GM19043 (cell line): ENCODE results near the gene ASTN2.

Experiments used
- ATAC-seq: cut with Tn5 transposase; IDR thresholded peaks from one replicate; pipeline ENCODE4 v1.9.1; 2021; ENCODE audit warnings: low read depth; ENCODE audit not compliant: unreplicated experiment

The ASTN2 gene

DNA sequence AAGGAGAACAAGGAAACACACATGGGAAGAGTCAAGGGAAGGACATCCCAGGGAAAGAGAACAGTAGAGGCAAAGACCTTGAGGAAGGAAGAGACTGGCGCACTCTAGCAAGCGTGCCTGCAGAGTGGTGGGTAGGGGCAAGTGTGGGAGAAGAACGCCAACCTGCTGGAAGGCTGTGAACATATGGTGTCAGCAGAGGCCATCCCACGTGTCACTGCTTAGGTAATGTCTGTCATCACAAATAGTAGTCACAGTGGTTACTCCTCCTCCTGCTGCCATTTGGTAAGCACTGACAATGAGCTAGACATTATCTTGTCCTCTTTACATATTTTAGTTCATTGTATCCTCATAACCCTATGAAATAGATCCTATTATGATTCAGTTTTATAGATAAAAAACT is 934.2 kb downstream of the ASTN2 start:
- no peak for ATAC-seq

DNA sequence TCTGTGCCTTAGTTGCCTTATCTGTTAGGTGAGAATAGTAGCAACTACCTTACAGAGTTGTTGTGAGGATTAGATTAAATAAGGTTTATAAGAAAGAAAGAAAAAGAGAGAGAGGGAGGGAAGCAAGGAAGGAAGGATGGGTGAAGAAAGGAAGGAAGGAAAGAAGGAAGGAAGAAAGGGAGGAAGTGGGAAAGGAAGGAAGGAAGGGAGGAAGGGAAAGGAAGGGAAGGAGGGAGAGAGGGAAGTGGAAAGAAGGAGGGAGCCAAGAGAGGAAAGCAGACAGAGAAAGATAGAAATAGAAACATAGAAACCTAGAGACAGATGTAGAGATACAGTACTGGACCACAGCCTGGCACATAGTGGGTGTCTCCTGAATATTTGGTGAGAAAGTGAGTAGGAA is 934.9 kb downstream of the ASTN2 start:
- no peak for ATAC-seq

DNA sequence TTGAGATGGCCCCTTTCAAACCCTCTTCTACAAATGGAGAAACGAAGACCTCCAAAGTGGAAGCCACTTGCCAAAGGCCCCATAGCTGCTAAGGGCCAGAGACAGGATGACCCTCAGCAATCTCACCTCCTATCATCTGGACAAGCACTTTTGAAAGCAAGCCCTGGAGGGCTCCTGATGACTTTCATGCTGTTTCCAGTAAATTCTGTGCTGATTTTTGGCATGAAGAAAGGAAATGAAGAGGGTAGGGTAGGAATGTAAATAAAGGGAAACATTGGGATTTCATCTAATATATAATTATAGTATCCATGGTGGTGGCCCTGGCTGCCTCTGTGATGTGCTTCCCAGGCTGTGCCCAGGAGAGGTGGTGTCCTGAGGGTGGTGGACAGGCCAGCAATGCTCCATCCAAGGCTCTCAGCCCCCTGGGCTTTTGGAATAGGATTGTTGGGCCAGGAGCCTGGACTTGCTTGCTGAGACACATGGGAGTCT is 935.8 kb downstream of the ASTN2 start:
- ATAC-seq, result no peak

- no peak for ATAC-seq
These were observed 937.2 kb downstream of the ASTN2 start for GRCh38 chr9:116477584-116478141.

DNA sequence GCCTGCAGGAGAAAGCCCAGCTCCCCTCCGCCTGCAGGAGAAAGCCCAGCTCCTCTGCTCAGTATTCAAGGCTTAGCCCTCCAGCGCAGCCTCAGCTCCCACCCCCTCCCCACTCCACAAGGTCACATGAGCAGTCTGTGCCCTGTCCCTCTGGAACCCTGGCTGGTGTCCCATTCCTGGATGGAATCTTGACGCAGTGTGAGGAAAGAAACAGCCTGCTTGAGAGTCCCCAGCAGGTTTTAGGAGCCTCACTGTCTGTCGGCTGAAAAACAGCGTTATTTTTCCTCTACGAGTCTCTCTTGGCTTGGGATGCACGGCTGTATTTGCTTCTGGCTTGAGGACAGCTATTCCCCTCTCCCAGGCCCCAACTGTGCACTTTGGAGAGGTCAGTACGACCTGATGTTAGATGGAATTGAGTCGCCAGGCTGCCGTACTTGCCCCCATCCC is 937.9 kb downstream of the ASTN2 start:
- ATAC-seq, result no peak

GRCh38 chr9:116476002-116476401 is 938.9 kb downstream of the ASTN2 start:
- ATAC-seq, result no peak

DNA sequence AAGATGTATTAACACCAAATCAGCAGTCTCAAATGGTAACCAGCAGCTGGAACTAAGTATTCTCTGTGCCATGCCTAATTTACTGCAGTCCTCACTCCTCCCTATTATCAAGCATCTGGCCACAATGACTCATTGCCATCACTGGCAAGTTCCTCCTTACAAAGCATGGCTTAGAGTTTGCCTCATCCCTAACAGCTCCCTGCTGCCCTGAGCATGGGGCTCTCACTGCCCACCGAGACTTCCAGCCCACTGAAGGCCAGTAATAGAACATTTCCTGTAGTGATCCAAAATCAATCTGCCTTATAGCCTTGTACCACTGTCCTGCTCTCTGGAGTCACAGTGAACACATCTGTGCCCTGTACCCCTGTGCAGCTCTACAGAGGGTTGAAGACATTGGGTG is 939.7 kb downstream of the ASTN2 start:
- ATAC-seq, result no peak

DNA sequence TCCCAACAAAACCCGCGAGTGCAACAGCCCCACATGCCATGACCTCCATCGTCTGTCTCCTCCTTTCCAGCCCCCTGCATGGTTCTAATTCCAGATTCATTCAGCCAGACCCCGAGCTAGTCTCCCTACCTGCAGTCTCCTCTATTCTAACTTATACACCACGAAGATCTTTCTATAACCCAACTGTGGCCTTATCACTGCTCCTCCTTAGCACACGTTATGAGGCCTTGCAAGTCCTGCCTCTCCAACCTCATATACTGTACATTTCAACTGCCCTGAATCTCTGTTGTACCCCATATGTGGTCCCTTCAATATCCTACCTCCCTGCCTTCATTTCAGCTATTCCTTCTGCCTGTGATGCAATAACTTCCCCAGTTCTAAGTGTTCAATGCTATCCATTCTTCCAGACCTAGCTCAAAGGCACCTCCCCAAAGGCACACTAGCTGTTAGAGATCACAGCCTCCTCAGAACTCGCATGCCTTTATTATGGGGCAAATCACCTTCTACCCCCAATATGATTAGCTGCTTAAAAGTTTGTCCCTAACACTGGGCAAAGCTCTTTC is 942.8 kb downstream of the ASTN2 start:
- ATAC-seq, result no peak

GRCh38 chr9:116471093-116471906 is 943.6 kb downstream of the ASTN2 start:
- no peak for ATAC-seq

DNA sequence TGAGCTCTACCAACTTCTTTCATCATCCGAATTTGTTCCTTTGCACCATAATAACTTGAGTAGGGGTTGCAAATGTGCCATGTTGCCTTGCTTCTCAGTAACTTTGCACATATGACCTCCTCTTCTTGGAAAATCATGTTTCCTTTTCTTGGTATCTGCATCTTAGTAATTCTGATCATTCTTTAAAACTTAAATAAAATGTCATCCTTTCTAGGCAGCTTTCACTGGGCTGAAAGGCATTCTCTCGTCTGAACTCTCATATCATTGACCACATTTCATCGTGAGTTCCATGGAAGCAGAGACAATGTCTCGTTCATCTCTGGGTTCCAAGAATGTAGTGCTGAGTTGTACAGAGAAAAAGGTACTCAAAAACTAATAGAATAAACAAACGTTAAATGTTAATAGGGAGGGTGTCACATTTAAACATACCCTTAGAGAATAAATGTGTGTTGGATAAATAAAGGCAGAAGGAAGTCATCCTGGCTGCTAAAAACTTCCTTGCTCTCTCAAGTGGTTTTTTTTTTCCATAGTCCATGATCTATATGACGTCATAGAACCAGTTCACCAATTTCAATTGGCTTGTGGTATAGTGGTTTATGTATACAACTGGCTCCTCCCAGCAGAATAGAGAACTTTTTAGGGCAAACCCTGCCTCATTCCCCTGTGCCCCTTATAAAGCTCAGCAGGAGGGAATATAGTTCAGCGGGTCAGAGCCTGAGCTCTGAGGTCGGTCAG is 945.9 kb downstream of the ASTN2 start:
- no peak for ATAC-seq

- ATAC-seq, result no peak
These were observed 946.5 kb downstream of the ASTN2 start for GRCh38 chr9:116468369-116468768.

DNA sequence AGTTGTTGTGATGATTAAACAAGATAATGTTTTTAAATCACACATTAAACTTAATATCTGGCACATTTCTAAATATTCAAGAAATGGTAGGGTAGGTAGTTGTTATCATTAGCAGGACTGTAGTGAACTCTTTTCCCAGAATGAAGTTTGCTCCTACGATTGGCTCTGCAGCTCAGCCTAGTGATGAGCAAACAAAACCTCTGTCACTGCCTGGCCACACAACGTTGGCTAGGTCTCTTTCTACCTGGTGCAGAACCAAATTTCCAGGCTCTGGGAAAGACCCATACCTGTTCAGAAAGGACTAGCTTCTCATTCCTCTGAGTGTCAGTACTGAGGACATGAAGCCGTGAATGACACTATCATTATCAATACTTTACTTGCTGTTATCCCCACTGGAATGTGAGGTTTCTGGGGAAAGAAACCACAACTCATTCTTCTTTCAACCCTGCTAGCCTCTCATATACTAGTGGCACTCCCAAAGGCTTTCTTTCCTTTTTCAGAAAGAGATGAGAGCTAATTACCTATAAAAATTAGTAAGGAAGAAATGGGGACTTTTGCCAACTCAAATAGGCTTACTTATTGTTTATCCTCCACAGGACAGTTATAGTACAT is 947.0 kb downstream of the ASTN2 start:
- no peak for ATAC-seq

- no peak for ATAC-seq
These were observed 948.3 kb downstream of the ASTN2 start for GRCh38 chr9:116466271-116467235.

DNA sequence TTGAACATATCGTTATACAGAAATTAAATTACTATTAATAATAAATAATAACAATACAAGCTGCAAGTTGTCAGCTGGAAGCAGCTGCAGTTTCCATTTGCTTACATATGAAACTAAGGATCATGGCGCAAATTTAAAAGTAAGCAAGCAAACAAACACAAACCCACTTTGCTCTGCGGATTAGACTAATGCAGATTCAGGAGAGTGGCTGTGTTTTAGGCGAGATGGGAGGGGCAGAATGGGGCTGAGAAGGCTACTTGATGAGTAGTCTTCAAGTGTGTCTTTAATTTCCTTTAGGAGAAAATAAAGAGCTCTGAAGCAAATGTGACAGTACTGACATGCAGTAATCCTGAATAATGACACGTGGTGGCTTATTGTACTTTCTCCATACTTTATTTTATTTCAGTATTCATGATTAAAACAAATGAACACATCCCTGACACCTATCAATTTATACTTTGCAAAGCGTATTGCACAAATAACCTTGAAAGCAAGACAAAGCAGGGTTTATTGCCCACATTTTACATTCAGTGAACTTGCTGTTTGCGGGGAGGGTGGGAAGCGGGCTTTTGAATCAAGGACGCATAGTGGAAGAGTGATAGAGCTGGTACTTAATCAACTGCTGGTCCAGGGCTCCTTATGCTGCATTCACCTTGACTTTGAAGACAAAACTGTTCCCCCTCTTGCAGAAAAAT is 949.1 kb downstream of the ASTN2 start:
- ATAC-seq, result no peak

- no peak for ATAC-seq
These were observed 949.8 kb downstream of the ASTN2 start for GRCh38 chr9:116464987-116465571.

DNA sequence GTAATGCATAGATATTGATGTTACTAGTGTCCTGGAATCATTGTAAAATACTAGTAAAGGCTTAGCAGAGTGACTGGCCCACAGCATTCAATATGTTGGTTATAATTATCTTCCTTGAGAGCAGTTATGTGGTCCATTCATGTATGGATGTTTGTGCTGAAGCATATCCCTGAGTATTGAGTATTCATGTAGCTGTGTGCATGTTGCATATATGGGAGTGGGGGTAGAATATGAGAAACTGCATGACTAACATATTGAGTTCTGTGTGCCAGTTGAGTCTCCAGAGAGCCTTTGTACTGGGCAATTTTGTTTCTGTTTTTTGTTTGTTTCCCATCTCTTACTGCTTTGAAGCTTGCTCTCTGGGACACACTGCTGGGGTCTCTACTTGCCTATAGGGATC is 950.4 kb downstream of the ASTN2 start:
- ATAC-seq, result no peak

GRCh38 chr9:116461632-116462031 is 953.2 kb downstream of the ASTN2 start:
- ATAC-seq, result no peak

DNA sequence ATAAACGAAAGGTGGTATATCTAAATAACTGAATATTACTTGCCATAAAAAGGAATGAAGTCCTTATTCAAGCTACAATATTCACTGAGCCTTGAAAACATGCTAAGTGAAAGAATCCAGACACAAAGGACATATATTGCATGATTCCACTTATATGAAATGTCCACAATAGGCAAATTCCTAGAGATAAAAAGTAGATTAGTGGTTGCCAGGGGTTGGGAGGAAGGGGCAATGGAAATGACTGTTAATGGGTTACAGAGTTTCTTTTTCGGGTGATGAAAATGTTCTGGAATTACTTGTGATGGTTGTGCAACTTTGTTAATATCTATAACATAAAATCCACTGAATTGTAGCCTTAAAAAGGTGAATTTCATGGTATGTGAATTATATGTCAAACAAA is 954.8 kb downstream of the ASTN2 start:
- ATAC-seq, result no peak

DNA sequence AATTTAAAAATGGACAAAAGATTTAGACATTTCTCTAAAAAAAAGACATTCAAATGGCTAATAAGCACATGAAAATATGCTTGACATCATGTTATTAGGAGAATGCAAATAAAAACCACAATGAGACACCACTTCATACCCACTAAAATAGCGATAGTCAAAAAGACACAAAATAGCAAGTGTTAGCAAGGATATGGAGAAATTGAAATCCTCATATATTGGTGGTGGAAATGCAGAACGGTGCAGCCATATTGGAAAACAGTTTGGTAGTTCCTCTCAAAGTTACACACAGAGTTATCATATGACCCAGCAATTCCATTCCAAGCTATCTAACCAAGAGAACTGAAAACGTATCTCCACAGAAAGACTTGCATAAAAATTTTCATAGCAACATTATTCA is 955.3 kb downstream of the ASTN2 start:
- no peak for ATAC-seq
